ENCODE results near the gene TRUB1.

Gene TRUB1

DNA sequence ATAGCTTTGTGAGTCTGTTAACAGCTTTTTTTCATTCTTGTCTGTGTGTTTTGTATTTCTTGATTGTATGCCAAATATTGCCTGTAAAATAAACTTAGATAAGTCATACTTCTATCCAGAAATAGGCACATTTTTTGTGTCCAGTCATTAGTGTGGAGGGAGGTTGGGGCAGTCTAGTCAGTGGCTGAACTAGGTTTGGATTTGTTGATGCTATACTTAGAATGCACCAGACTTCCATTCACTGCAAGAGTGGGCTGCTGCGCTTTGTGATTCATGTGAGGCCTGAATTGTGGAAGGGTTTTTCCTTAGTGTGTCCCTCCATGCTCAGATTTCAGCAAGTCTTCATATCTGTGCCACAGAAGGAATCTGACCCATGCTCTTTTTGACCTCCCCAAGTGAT is 50.0 kb downstream of the TRUB1 start:
- no peak for DNase-seq

DNA sequence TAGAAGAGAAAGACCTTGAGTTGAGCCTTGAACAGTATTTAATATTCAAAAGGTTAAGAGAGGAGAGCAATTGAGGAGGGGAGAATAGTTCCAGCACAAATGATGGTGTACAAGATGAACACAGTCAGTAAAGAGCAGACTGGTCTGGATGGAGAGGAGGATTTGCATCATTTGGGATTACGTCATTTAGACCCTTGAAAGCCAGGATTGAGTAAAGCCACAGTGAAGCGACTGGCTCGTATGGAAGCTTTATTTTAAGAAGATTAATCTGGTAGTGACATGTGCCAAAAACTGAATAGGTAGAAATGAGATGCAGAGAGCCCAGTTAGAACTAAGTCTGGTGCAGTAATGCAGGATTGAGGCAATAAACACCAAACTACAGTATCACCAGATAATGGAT is 52.6 kb downstream of the TRUB1 start:
- peak; percentile 43 to 72 for DNase-seq

DNA sequence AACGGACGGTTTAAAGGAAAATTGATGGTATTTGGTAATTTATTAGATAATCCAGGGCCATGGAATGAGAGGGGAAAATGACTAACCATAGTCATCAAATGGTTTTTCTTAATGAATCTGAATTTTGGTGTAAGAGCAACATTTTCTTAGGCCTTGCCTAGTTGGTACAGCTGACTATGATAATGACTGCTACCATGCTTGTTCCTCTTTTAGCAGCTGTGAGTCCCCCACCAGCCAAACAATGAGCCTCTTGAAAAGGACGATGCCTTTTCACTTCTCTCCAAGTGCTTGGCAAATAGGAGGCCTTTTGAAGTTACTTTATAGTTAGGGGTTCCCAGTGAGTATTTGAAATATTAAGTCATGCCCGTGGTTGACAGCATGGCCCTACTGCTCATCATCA is 53.0 kb downstream of the TRUB1 start:
- DNase-seq, result no peak

DNA sequence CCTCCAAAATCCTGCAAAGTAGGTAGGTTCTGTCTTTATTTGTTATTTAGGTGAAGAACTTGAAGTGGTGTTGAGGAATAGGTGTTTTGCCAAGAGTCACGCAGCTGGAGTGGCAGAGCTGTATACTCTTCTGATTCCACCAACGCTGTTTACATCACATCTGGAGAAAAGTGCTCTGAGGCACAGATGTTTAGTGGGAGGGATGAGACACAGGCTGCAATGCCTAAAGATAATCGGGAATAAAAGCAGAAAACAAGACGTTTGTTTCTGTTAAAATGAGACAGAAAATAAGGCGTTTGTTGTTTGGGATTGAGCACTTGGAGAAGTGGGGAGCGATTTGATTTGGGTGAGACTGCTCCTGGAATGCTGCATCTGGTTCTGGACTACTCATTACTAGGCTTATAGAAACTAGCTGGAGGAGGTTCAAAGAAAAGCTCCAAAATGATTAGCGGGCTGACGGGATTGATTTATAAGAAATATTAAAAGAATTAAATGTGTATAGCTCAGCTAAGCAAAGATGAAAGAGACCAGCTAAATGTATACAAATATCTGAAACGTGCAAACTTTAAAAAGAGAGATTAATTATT is 54.3 kb downstream of the TRUB1 start:
- no peak for DNase-seq

DNA sequence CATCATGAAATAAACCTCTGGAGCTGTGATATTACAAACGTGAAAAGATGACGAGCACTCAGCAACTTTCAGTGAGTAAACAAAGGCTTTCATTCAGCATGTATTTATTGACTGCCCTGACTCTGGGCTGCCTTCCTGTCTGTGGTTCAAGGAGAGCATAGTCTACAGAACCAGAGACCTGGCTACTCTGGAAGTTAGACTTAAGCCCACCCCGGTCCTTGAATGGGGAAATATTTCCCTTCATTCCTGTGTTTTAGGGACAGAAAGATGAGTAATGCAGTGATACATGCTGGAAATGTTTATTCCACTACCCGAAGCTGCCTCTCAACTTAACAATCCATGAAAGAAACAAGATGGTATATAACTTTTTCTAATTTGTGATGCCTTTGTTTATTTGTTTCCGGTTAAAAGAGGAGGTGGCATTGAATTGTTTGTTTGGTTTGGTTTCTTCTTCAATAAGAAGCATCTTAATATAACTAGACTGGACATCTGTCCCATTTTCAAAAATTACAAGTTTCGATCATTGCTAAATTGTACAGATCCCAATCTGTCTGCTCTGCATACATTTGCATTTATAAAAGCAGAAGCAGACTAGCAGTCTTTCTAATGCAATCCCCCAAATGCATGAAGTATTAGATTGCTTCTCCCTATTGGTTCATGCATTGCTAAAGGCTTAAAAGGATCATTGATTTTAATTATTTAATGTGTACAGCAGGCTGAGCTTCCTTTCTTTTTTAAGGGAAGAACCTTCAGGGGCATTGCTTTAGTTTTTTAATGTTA is 57.7 kb downstream of the TRUB1 start:
- DNase-seq, result no peak

DNA sequence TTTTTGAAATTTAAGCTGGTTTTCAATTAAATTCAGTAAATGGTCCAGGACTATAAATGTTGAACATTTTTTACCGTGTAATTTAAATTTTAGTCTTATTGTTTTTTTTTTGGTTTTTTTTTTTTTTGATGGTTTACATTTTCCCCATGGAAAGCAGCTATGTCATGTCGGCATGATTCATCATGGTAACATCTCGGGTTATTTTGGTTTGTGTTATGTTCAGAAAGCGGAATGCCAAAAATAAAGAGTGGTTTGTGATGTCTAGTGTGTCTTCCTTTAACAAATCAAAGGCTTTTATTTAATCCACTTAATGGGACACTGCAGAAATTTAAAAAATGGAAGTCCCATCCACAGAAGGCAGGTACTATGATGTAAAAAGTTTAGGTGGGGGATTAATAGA is 58.5 kb downstream of the TRUB1 start:
- DNase-seq, result no peak

DNA sequence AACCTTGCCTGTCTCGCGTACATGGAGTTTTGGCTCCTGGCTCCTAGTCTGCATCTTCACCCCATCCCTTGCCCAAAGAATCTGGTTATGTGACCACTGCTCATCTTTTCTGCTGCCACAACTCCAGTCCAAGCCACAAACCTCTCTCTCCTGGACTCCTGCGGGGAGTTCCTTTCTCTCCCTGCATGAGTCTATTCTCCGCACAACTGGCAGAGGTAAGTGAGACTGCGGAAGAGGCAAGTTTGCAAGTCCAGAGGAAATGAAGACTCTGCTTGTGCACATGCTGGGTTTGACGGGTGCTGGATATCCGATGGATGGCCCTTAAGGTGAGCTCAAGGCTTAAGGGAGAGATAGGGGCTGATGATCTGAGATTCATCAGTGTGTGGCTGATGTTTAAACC is 61.0 kb downstream of the TRUB1 start:
- DNase-seq, result no peak

DNA sequence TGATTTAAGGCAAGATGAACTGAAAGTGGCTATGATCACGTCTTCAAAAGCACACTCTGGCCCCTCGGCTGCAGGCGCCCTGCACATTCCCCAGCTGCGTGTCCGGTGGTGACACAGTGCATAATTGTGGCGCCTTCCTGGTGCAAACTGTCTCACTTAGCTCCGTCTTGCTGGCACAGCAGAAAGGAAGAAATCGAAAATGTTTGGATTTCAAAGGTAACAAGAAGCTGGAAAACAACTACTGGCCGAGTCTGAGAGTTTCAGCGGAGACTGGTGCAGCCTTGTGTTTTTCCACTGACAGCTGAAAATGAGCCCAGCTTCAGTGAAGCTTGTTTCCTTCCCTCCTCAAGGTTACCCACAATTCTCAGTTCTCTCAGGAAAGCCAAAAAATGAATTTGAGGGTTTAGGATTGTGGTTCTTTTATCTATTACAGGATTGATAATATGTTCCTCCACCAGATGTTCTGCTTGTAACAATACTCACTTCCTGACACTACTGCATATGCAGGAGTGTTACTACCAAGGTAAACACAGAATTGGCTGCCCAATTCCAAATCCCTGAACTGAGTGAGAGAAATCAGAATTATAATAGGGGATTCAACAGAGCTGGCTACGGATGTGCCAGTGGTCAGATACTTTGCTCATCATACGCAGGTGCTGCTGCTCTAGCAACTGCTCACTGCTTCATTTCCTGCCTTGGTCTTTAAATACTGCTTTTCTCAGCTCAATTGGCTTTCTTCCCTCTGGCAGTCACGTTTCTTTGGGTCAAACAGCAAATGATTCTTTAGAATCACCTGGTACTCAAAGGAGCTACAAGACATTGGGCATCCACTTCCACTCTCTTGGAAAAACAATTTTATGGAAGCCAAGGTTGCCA is 63.7 kb downstream of the TRUB1 start:
- DNase-seq, result no peak

DNA sequence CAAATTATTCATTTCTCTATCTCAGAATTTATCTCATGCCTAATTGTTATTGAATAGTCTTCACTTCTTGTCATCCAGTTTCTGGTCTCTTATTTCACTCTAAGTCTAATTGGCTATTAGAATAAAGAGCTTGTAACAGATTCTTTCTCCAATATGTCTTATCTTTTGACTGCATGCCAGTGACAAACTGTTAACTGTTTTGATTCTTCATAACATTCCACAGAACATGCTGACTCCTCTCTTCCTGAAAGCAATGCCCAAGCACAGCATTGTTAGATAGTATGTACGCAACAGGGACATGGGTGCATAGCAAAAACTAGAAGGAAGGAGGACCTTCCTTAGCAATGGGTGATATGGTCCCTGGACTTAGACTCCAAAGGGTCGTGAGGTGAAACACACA is 65.4 kb downstream of the TRUB1 start:
- DNase-seq, result no peak

DNA sequence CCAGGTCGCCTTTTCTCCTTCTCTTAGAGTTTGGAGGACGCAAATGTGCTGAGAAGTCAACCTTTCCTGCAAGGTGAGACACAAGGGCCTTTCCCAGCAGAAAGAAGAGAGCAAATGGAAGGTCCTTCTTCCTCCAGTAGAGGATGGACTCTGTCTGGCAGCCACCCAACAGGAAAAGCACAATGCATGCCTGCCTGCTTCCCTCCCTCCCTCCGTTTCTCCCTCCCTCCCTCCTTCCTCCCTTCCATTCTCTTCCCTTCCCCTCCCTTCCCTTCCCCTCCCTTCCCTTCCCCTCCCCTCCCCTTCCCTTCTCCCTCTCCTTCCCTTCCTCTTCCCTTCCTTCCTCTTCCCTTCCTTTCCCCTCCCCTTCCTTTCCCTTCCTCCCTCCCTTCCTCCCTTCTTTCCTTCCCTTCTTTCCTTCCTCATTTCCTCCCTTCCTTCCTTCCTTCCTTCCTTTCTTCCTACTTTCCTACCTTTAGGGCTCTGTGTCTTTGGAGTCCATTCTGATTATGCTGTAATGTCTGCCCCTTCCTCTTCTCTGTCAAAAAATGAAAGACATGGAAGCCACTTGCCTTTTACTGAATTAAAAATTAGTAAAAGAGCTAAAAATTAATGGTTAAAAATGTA is 66.4 kb downstream of the TRUB1 start:
- DNase-seq, result no peak

DNA sequence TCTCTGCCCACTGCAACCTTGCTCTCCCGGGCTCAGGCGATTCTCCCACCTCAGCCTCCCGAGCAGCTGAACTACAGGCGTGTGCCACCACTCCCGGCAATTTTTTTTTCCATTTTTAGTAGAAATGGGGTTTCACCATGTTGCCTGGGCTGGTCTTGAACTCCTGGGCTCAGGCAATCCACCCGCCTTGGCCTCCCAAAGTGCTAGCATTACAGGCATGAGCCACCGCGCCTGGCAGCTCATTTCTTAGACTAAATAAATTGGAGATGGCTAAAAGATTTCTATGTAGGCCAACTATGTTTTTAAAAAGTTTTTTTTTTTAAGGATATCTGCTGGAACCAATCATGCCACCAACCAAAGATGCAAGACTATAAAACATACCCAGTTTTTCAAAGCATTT is 67.8 kb downstream of the TRUB1 start:
- no peak for DNase-seq

DNA sequence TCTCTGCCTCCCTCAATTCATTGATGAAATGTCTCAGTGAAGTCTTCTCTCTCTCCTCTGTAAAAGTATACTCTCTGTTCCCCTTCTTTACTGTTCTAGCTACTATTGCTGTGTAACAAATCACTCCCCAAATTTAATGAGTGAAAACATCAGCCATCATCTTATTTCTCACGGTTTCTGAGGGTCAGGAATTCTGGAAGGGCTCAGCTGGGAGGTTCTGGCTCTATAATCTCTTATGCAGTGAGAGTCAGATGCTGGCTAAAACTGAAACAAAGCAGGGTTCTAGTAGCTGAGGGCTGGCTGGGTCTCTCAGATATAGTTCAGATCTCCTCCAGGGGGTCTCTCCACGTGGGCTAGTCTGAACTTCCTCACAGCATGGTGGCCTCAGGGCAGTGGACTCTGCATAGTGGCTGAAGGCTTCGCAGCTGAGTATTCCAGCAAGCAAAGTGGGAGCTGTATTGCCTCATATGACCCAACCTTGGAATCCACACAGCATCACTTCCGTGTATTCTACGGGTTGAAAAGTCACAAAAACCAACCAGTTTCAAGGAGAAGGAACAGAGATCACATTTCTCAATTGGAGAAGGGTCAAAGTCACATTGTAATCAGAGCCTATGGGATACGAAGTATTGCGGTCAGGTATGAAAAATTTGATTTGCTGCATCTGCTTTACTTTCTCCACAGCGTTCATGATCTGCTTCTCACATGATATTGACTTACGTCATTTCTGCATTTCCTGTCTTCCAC is 80.4 kb downstream of the TRUB1 start:
- no peak for DNase-seq

DNA sequence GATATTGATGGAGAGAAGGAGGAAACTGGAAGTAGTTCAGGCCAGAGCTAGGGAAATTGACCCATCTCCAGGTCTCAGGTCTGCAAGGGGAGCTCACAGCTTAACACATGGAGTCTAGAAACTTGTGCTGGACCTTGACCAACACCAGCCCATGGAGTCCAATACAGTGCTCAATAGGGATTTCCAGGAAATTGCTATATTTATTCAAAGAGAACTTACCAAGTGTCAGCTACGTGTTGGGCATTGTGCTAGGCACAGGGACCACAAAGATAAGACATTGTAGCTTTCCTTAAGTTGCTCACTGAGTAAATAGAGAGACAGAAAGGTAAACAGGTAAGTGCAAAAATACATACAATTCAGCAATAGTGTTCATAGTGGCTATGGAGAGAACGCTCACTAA is 82.5 kb downstream of the TRUB1 start:
- DNase-seq, result no peak

DNA sequence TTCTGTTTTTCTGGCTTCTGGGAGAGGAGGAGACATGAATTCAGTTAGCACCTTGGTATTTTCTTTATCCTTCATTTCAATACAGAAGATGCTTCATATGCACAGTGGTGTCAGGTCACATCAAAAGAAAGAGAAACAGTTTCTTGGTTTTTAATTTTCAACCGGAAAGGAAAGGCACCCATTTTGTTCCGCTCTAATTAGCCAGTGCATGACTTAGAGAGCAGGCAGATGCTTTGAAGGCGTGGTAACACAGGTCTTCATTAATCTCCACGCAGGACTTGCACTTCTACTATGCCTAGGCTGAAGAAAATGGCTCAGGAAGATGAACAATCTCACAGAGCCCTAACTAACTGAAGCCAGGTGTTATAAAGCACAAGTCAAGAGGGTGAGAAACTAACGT is 84.7 kb downstream of the TRUB1 start:
- no peak for DNase-seq

DNA sequence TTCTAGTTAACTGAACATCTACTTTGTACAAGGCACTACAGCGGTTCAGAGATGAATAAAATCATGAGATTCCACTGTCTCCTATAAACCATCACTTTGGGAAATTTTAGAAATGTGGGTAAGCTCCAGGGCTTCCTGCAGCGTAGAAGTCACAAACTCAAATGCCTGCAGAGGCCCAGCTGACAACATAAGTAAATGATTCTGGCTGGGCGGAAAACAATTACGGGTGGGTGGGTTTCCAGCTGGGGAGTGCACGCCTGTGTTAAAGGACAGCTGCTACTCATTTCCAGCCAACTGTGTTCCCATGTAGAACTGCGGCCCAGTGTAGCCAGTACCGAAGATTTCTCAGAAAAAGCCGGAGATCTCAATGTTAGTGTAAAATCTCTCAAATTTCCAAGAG is 85.7 kb downstream of the TRUB1 start:
- DNase-seq, result no peak

DNA sequence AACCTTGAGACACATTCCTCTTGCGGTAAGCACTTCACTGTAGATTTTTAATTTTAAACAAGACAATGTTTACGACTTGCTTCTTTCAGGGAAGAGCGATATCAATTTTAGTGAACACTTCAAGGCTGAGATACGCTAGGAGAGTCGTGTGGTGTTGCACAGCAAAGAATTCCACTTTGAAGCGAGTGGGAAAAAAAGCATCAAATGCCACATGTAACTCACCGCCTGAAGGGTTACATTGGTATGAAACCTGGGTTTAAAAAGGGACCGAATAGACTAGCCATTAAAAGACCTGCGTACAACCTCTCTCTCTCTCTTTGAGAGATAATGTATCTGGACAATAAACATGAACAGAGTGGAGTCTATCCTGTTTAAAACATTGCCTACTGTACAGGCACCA is 86.4 kb downstream of the TRUB1 start:
- no peak for DNase-seq

DNA sequence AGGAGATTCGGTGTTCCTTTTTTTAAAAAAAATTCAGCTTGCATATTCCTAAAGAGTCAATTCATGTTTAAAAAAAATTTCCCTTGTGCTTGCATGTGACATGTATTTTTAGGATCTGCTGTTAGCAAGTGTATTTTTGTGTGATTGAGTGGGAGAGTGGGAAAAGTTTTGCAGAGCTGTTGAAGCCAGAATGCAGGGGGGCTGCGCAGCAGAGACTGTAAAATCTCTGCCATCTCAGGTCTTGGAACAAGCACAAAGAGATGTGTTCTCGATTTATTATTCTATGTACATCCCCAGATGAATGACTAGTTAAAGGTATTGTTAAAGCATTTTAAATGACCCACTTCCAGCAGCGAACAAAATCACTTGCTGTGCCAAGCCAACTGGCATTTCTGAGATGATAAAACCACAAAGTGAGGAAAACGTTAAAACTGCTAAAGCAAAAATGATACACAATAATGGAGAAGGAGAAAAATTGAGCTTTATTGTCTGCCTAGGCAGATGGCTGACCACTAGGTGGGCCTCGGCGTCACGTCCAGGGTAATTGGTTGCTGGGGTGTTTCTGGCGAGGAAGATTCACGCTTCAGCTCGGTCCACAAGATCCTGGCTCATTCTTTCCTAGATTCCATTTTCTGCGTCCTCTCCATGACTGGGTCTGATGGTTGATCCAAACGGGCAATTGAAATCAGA is 88.2 kb downstream of the TRUB1 start:
- peak in 1 of 2 experiments; percentile 26 for DNase-seq

DNA sequence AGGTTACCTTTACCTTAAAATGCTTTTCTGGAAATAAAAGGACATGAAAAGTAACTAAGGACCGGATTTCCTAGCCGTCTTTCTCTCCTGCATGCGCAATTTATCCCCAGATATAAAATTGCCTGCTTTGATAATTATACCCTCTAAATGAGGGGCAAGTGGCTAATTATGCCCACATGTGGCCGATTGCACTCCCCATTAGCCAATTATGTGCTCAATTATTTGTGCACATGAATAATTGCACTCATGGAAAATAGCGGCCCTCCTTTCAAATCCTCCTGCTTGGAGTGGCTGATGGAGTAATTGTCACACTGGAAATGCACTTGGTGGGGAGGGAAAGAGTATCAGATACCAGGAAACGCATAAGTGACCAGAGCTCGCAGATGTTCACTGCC is 88.7 kb downstream of the TRUB1 start:
- peak; percentile 42 to 57 for DNase-seq

Data from NCI-H524 (cell line).